Raji (cell line): ENCODE measurements around the gene STAT1.

ENCODE experiments used
- POLR2A ChIP-seq: IDR thresholded peaks from 2 replicates; pipeline ENCODE4 v1.6.1; 2011; ENCODE audit warnings: low read depth, low read length, control low read depth; ENCODE audit not compliant: insufficient read depth

STAT1 gene

GRCh38 chr2:190940454-190940853 is 73.5 kb downstream of the STAT1 start:
- no peak for TF ChIP-seq POLR2A

GRCh38 chr2:190938771-190939335 is 75.1 kb downstream of the STAT1 start:
- TF ChIP-seq POLR2A: no peak

- TF ChIP-seq POLR2A: no peak
Observed at GRCh38 chr2:190935054-190935453, 78.9 kb downstream of the STAT1 start.

- TF ChIP-seq POLR2A: no peak
Observed at GRCh38 chr2:190933361-190933760, 80.6 kb downstream of the STAT1 start.

- no peak for TF ChIP-seq POLR2A
Observed at GRCh38 chr2:190932514-190932913, 81.5 kb downstream of the STAT1 start.

GRCh38 chr2:190930411-190930810 is 83.6 kb downstream of the STAT1 start:
- TF ChIP-seq POLR2A: no peak

- TF ChIP-seq POLR2A: no peak
Observed at GRCh38 chr2:190929919-190930318, 84.1 kb downstream of the STAT1 start.

GRCh38 chr2:190927301-190927700 is 86.7 kb downstream of the STAT1 start:
- TF ChIP-seq POLR2A: no peak

- TF ChIP-seq POLR2A: no peak
Observed at GRCh38 chr2:190922376-190922775, 91.6 kb downstream of the STAT1 start.

- no peak for TF ChIP-seq POLR2A
Observed at GRCh38 chr2:190920085-190920484, 93.9 kb downstream of the STAT1 start.
